ENCODE measurements around the gene MAML1.

DNA sequence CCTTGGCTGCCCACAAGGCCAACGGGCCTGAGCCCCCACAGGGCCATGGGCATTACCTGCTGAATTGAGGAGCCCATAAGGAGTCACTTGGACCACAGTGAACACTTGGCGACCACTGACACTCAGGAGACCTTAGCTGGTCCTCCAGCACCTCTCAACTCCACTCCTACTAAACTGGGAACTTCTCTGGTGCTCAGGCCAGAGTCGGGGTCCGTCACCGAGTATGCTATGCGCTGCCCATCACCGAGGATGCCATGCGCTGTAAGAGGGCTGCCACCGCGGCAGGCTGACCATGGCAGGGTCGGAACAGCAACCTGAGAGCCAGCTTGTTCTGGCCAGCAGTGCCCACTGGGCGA is 87.5 kb downstream of the MAML1 start:
- TF ChIP-seq, protein P1, sequence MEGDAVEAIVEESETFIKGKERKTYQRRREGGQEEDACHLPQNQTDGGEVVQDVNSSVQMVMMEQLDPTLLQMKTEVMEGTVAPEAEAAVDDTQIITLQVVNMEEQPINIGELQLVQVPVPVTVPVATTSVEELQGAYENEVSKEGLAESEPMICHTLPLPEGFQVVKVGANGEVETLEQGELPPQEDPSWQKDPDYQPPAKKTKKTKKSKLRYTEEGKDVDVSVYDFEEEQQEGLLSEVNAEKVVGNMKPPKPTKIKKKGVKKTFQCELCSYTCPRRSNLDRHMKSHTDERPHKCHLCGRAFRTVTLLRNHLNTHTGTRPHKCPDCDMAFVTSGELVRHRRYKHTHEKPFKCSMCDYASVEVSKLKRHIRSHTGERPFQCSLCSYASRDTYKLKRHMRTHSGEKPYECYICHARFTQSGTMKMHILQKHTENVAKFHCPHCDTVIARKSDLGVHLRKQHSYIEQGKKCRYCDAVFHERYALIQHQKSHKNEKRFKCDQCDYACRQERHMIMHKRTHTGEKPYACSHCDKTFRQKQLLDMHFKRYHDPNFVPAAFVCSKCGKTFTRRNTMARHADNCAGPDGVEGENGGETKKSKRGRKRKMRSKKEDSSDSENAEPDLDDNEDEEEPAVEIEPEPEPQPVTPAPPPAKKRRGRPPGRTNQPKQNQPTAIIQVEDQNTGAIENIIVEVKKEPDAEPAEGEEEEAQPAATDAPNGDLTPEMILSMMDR (IDR thresholded peaks at IDR 0.05) = no peak
- no peak for TF ChIP-seq POLR2A (IDR thresholded peaks at IDR 0.05)
- TF ChIP-seq EP300 (IDR thresholded peaks at IDR 0.05) = no peak
